Panc1 (cell line): ENCODE data around the gene SSC4D.
"Not testable (repeated sequence)": the region's sequence is repeated elsewhere in the genome, so short reads cannot be mapped to it uniquely, and the experiment has no call there.

Source experiments
- POLR2AphosphoS5 ChIP-seq: IDR thresholded peaks from 2 replicates; pipeline ENCODE4 v1.6.1; 2012; ENCODE audit warnings: mild to moderate bottlenecking, low read depth, low read length, moderate library complexity
- REST ChIP-seq, 2 experiments: IDR thresholded peaks; 2 replicates each; pipeline ENCODE4 v1.6.1; 2011 to 2012; ENCODE audit warnings: low read depth in 2 of 2, control low read depth in 1 of 2, low read length in 1 of 2, mild to moderate bottlenecking in 1 of 2, moderate library complexity in 1 of 2; ENCODE audit not compliant: insufficient read depth in 1 of 2
- SIN3A ChIP-seq: IDR thresholded peaks from 2 replicates; pipeline ENCODE4 v1.6.1; 2012; ENCODE audit warnings: low read depth, mild to moderate bottlenecking, low read length, moderate library complexity, borderline replicate concordance; ENCODE audit not compliant: insufficient read depth
- TCF7L2 ChIP-seq: IDR thresholded peaks from 2 replicates; pipeline ENCODE4 v1.6.1; 2011; ENCODE audit warnings: mild to moderate bottlenecking, low read depth, low read length, inconsistent platforms
- TF ChIP-seq, protein P1 (sequence below): fragments of 450-650 bp; IDR thresholded peaks from 2 replicates; pipeline ENCODE4 v1.5.1; 2017; ENCODE audit warnings: mild to moderate bottlenecking

GRCh38 chr7:76363754-76364153 lies 45.7 kb downstream of the SSC4D start:
- TF ChIP-seq, protein P1, sequence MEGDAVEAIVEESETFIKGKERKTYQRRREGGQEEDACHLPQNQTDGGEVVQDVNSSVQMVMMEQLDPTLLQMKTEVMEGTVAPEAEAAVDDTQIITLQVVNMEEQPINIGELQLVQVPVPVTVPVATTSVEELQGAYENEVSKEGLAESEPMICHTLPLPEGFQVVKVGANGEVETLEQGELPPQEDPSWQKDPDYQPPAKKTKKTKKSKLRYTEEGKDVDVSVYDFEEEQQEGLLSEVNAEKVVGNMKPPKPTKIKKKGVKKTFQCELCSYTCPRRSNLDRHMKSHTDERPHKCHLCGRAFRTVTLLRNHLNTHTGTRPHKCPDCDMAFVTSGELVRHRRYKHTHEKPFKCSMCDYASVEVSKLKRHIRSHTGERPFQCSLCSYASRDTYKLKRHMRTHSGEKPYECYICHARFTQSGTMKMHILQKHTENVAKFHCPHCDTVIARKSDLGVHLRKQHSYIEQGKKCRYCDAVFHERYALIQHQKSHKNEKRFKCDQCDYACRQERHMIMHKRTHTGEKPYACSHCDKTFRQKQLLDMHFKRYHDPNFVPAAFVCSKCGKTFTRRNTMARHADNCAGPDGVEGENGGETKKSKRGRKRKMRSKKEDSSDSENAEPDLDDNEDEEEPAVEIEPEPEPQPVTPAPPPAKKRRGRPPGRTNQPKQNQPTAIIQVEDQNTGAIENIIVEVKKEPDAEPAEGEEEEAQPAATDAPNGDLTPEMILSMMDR, result not testable (repeated sequence)
- not testable (repeated sequence) for TF ChIP-seq SIN3A; POLR2AphosphoS5; REST (IDR thresholded peaks at IDR 0.05; ENCODE audit: insufficient read depth in 1 of 2, low read depth in 2 of 2, low read length in 1 of 2); TCF7L2
